Measurements from ENCODE around the gene PLA2R1.
A peak's percentile ranks its signal among the peaks of the same experiment; 100 is the strongest.

PLA2R1 gene
- 0 to 0.10 (median 0.03) reads per million in 9 experiments for total RNA-seq

GRCh38 chr2:160062292-160063005 lies at the start of gene PLA2R1:
Gene PLA2R1, minus strand, starts transcription at chr2:160062615. Its CDS starts 212 bp downstream, at chr2:160062403.
- DNase-seq, result no peak
- H3K27me3 Mint-ChIP-seq, result peaks cover 73 to 75% of the 10 kb centered on the region in 2 donors
- peak within 1 kb of the TSS in 1 of 2 donors; percentile 70 for H3K4me3 Mint-ChIP-seq
- ATAC-seq (replicated peaks), result no peak
- peaks cover 0 to 7% of the 10 kb centered on the region in 2 donors for H3K4me1 Mint-ChIP-seq (ENCODE audit: low read depth in 2 of 2)
- no peaks in the 10 kb centered on the region for H3K36me3 Mint-ChIP-seq (ENCODE audit: insufficient read depth)
- no peak within 1 kb of the TSS for H3K27ac Mint-ChIP-seq
- H3K9me3 Mint-ChIP-seq, result no peaks in the 10 kb centered on the region

- no peak for DNase-seq
Observed at GRCh38 chr2:160110674-160111239, 48.3 kb upstream of the PLA2R1 start.

GRCh38 chr2:160109939-160110673 lies 47.7 kb upstream of the PLA2R1 start:
- Mint-ChIP-seq H3K36me3 (ENCODE audit: insufficient read depth) (no peaks in the 10 kb centered on the region), H3K9me3 (no peaks in the 10 kb centered on the region), H3K4me1 (ENCODE audit: low read depth in 2 of 2) (no peaks in the 10 kb centered on the region)

More at GRCh38 chr2:160110674-160111239, 48.3 kb upstream of the PLA2R1 start:
- H3K4me1 Mint-ChIP-seq (ENCODE audit: low read depth in 2 of 2), result no peaks in the 10 kb centered on the region
- H3K4me3 Mint-ChIP-seq, result no peak overlapping the region
- H3K36me3 Mint-ChIP-seq (ENCODE audit: insufficient read depth), result no peaks in the 10 kb centered on the region
- H3K27me3 Mint-ChIP-seq, result peaks cover 44 to 52% of the 10 kb centered on the region in 2 donors
- H3K27ac Mint-ChIP-seq, result no peak overlapping the region
- no peaks in the 10 kb centered on the region for H3K9me3 Mint-ChIP-seq
- ATAC-seq (replicated peaks), result no peak

GRCh38 chr2:160109243-160109642 lies 46.8 kb upstream of the PLA2R1 start:
- Mint-ChIP-seq H3K27me3 (peaks cover 30 to 40% of the 10 kb centered on the region in 2 donors), H3K36me3 (ENCODE audit: insufficient read depth) (no peaks in the 10 kb centered on the region), H3K4me3 (no peak overlapping the region), H3K4me1 (ENCODE audit: low read depth in 2 of 2) (no peaks in the 10 kb centered on the region), H3K27ac (no peak overlapping the region), H3K9me3 (no peaks in the 10 kb centered on the region)
- ATAC-seq (replicated peaks), result no peak
- no peak for DNase-seq

More at GRCh38 chr2:160109939-160110673, 47.7 kb upstream of the PLA2R1 start:
- H3K27ac Mint-ChIP-seq, result no peak overlapping the region
- ATAC-seq (replicated peaks) (peak; percentile 80), DNase-seq (peak; percentile 27 to 52 (median 44))
- H3K4me3 Mint-ChIP-seq, result no peak overlapping the region
- H3K27me3 Mint-ChIP-seq, result peaks cover 38 to 45% of the 10 kb centered on the region in 2 donors

GRCh38 chr2:160108646-160109045 lies 46.2 kb upstream of the PLA2R1 start:
- H3K27me3 Mint-ChIP-seq, result peaks cover 28 to 37% of the 10 kb centered on the region in 2 donors
- no peaks in the 10 kb centered on the region for H3K9me3 Mint-ChIP-seq
- H3K4me3 Mint-ChIP-seq, result no peak overlapping the region
- no peak overlapping the region for H3K27ac Mint-ChIP-seq
- DNase-seq (no peak), ATAC-seq (replicated peaks) (no peak)
- no peaks in the 10 kb centered on the region for H3K4me1 Mint-ChIP-seq (ENCODE audit: low read depth in 2 of 2)
- H3K36me3 Mint-ChIP-seq (ENCODE audit: insufficient read depth), result no peaks in the 10 kb centered on the region

GRCh38 chr2:160105366-160105765 lies 43.0 kb upstream of the PLA2R1 start:
- H3K9me3 Mint-ChIP-seq, result no peaks in the 10 kb centered on the region

GRCh38 chr2:160104115-160104514 lies 41.7 kb upstream of the PLA2R1 start:
- H3K9me3 Mint-ChIP-seq, result no peaks in the 10 kb centered on the region
- ATAC-seq (replicated peaks), result no peak

More at GRCh38 chr2:160105366-160105765, 43.0 kb upstream of the PLA2R1 start:
- Mint-ChIP-seq H3K36me3 (ENCODE audit: insufficient read depth) (no peaks in the 10 kb centered on the region), H3K27me3 (peaks cover 31 to 41% of the 10 kb centered on the region in 2 donors), H3K4me1 (ENCODE audit: low read depth in 2 of 2) (no peaks in the 10 kb centered on the region), H3K4me3 (no peak overlapping the region), H3K27ac (no peak overlapping the region)
- ATAC-seq (replicated peaks), result no peak
- DNase-seq, result no peak

GRCh38 chr2:160097326-160097725 lies 34.9 kb upstream of the PLA2R1 start:
- peaks cover 20 to 39% of the 10 kb centered on the region in 2 donors for H3K27me3 Mint-ChIP-seq
- no peak overlapping the region for H3K27ac Mint-ChIP-seq
- H3K36me3 Mint-ChIP-seq (ENCODE audit: insufficient read depth), result no peaks in the 10 kb centered on the region
- H3K4me1 Mint-ChIP-seq (ENCODE audit: low read depth in 2 of 2), result no peaks in the 10 kb centered on the region
- H3K9me3 Mint-ChIP-seq, result no peaks in the 10 kb centered on the region
- no peak overlapping the region for H3K4me3 Mint-ChIP-seq
- DNase-seq (no peak), ATAC-seq (replicated peaks) (no peak)

More at GRCh38 chr2:160104115-160104514, 41.7 kb upstream of the PLA2R1 start:
- no peaks in the 10 kb centered on the region for H3K4me1 Mint-ChIP-seq (ENCODE audit: low read depth in 2 of 2)
- H3K27me3 Mint-ChIP-seq, result peaks cover 30 to 41% of the 10 kb centered on the region in 2 donors
- no peak overlapping the region for H3K27ac Mint-ChIP-seq
- H3K4me3 Mint-ChIP-seq, result no peak overlapping the region
- no peak for DNase-seq
- H3K36me3 Mint-ChIP-seq (ENCODE audit: insufficient read depth), result no peaks in the 10 kb centered on the region

GRCh38 chr2:160096409-160096808 lies 34.0 kb upstream of the PLA2R1 start:
- peaks cover 18 to 41% of the 10 kb centered on the region in 2 donors for H3K27me3 Mint-ChIP-seq
- H3K36me3 Mint-ChIP-seq (ENCODE audit: insufficient read depth), result no peaks in the 10 kb centered on the region
- H3K9me3 Mint-ChIP-seq, result peaks cover 0 to 1% of the 10 kb centered on the region in 2 donors
- H3K27ac Mint-ChIP-seq, result no peak overlapping the region
- H3K4me1 Mint-ChIP-seq (ENCODE audit: low read depth in 2 of 2), result no peaks in the 10 kb centered on the region
- ATAC-seq (replicated peaks) (no peak), DNase-seq (no peak)
- H3K4me3 Mint-ChIP-seq, result no peak overlapping the region

GRCh38 chr2:160092445-160092844 lies 30.0 kb upstream of the PLA2R1 start:
- peaks cover 2 to 3% of the 10 kb centered on the region in 2 donors for H3K9me3 Mint-ChIP-seq
- ATAC-seq (replicated peaks), result no peak
- H3K36me3 Mint-ChIP-seq (ENCODE audit: insufficient read depth), result peaks cover 2% of the 10 kb centered on the region
- DNase-seq, result no peak
- H3K27me3 Mint-ChIP-seq, result peaks cover 26 to 47% of the 10 kb centered on the region in 2 donors
- H3K27ac Mint-ChIP-seq, result no peak overlapping the region
- H3K4me1 Mint-ChIP-seq (ENCODE audit: low read depth in 2 of 2), result no peaks in the 10 kb centered on the region
- H3K4me3 Mint-ChIP-seq, result no peak overlapping the region

GRCh38 chr2:160091381-160091780 lies 29.0 kb upstream of the PLA2R1 start:
- H3K36me3 Mint-ChIP-seq (ENCODE audit: insufficient read depth), result peaks cover 2% of the 10 kb centered on the region
- no peaks in the 10 kb centered on the region for H3K4me1 Mint-ChIP-seq (ENCODE audit: low read depth in 2 of 2)
- H3K27ac Mint-ChIP-seq, result no peak overlapping the region
- H3K4me3 Mint-ChIP-seq, result no peak overlapping the region
- ATAC-seq (replicated peaks) (no peak), DNase-seq (no peak)
- peaks cover 6 to 8% of the 10 kb centered on the region in 2 donors for H3K9me3 Mint-ChIP-seq
- H3K27me3 Mint-ChIP-seq, result peaks cover 24 to 47% of the 10 kb centered on the region in 2 donors

GRCh38 chr2:160087854-160088745 lies 25.7 kb upstream of the PLA2R1 start:
- H3K27me3 Mint-ChIP-seq, result peaks cover 18 to 22% of the 10 kb centered on the region in 2 donors
- no peak overlapping the region for H3K4me3 Mint-ChIP-seq
- no peaks in the 10 kb centered on the region for H3K4me1 Mint-ChIP-seq (ENCODE audit: low read depth in 2 of 2)
- peaks cover 8 to 10% of the 10 kb centered on the region in 2 donors for H3K9me3 Mint-ChIP-seq
- no peak overlapping the region for H3K27ac Mint-ChIP-seq
- ATAC-seq (replicated peaks), result no peak
- peaks cover 2% of the 10 kb centered on the region for H3K36me3 Mint-ChIP-seq (ENCODE audit: insufficient read depth)
- no peak for DNase-seq

GRCh38 chr2:160085662-160086061 lies 23.2 kb upstream of the PLA2R1 start:
- Mint-ChIP-seq H3K9me3 (peaks cover 7 to 12% of the 10 kb centered on the region in 2 donors), H3K4me3 (no peak overlapping the region), H3K27me3 (peaks cover 9 to 13% of the 10 kb centered on the region in 2 donors), H3K36me3 (ENCODE audit: insufficient read depth) (peaks cover under 1% of the 10 kb centered on the region), H3K27ac (no peak overlapping the region), H3K4me1 (ENCODE audit: low read depth in 2 of 2) (no peaks in the 10 kb centered on the region)
- no peak for DNase-seq
- ATAC-seq (replicated peaks), result no peak
